Activated naive CD4-positive, alpha-beta T cell treated with anti-CD3 and anti-CD28 coated beads for 36 hours (primary cell): Measurements from ENCODE around the gene ZNF184. TPM values are rescaled to one million over a fixed set of nuclear protein-coding genes. Genes with fewer than 3 reads are reported as not detected.
"Not testable (repeated sequence)": the region's sequence is repeated elsewhere in the genome, so short reads cannot be mapped to it uniquely, and the experiment has no call there.

Experiments used
- CTCF ChIA-PET: fragments of 350-600 bp; sonication (Branson Sonifier 250); formaldehyde crosslinking; loops from one replicate; lab custom pipeline; 2021; ENCODE audit warnings: antibody characterized with exemption; lab: Charles Lee
- DNase-seq: peaks from one replicate; pipeline ENCODE4 v3.0.0-alpha.2; 2020
- H3K27ac Mint-ChIP-seq: one replicate; pipeline ENCODE4 v1.8.0; 2021; ENCODE audit warnings: mild to moderate bottlenecking, mixed read lengths
- H3K27me3 Mint-ChIP-seq: one replicate; pipeline ENCODE4 v1.8.0; 2021; ENCODE audit warnings: low read depth, mixed read lengths
- H3K36me3 Mint-ChIP-seq: one replicate; pipeline ENCODE4 v1.8.0; 2021; ENCODE audit warnings: low read depth, mixed read lengths
- H3K4me1 Mint-ChIP-seq: one replicate; pipeline ENCODE4 v1.8.0; 2021; ENCODE audit warnings: low read depth, mixed read lengths
- H3K4me3 Mint-ChIP-seq: one replicate; pipeline ENCODE4 v1.8.0; 2021; ENCODE audit warnings: mild to moderate bottlenecking, moderate library complexity, mixed read lengths
- H3K9me3 Mint-ChIP-seq: one replicate; pipeline ENCODE4 v1.8.0; 2021; ENCODE audit warnings: mixed read lengths
- intact Hi-C: fragments of 100-400 bp; cut with micrococcal nuclease; formaldehyde crosslinking; loops from one replicate; pipeline ENCODE4 v1.15.1; 2023
- total RNA-seq, 2 experiments: library from RNA; stranded (reverse); gene quantifications; one replicate each; pipeline ENCODE4 v1.2.3, GENCODE V29; 2021

The ZNF184 gene
- total RNA-seq, 2 experiments from 2014 or later, result 13.0 to 14.3 TPM

DNA sequence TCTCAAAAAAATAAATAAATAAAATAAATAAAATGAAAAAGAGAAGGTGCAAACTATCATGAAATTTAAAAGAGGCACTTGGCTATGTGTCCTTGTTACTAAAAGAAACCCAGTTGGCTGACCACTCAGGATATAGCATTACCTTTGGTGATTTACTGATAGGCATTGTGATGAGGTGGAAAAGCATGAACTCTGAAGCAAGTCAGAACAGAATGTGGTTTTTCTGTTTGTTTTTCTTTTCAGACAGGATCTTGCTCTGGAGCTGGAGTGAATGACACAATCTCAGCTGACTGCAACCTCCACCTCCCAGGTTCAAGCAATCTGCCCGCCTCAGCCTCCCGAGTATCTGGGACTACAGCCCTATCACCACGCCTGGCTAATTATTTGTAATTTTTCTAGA, 31.9 kb downstream of the ZNF184 start:
- no peak overlapping the region for H3K27ac Mint-ChIP-seq
- intact Hi-C loops, result no loop called here
- CTCF ChIA-PET, result no interaction called here
- H3K9me3 Mint-ChIP-seq, result peaks cover 15% of the 10 kb centered on the region
- H3K27me3 Mint-ChIP-seq, result peaks cover under 1% of the 10 kb centered on the region
- H3K4me3 Mint-ChIP-seq, result no peak overlapping the region
- DNase-seq, result no peak
- peaks cover 11% of the 10 kb centered on the region for H3K36me3 Mint-ChIP-seq
- H3K4me1 Mint-ChIP-seq, result no peaks in the 10 kb centered on the region

DNA sequence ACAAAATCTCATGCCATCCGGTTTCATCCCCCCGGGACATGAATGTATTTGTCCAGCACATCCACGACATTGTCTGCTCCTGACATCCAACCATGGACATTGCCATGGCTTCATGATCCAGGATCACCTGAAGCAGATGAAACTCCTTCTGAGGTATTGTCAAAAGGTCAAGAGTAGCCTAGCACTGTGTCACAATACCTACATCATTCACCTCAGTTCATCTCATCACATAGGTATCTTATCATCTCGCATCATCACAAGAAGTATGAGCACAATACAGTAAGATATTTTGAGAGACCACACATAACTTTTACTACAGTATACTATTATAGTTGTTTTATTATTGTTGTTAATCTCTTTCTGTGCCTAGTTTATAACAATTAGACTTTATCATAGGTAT, 33.5 kb downstream of the ZNF184 start:
- Mint-ChIP-seq H3K4me3 (no peak overlapping the region), H3K4me1 (no peaks in the 10 kb centered on the region), H3K9me3 (peaks cover 14% of the 10 kb centered on the region), H3K27ac (no peak overlapping the region), H3K36me3 (peaks cover 6% of the 10 kb centered on the region), H3K27me3 (peaks cover 9% of the 10 kb centered on the region)
- DNase-seq, result no peak
- intact Hi-C loops, result no loop called here
- CTCF ChIA-PET, result no interaction called here

- intact Hi-C loops, result no loop called here
- DNase-seq, result no peak
- Mint-ChIP-seq H3K27ac (no peak overlapping the region), H3K27me3 (peaks cover 15% of the 10 kb centered on the region), H3K36me3 (no peaks in the 10 kb centered on the region), H3K4me3 (no peak overlapping the region), H3K9me3 (peaks cover 14% of the 10 kb centered on the region), H3K4me1 (no peaks in the 10 kb centered on the region)
- CTCF ChIA-PET, result no interaction called here
These were observed 39.2 kb downstream of the ZNF184 start for GRCh38 chr6:27433714-27434113.

DNA sequence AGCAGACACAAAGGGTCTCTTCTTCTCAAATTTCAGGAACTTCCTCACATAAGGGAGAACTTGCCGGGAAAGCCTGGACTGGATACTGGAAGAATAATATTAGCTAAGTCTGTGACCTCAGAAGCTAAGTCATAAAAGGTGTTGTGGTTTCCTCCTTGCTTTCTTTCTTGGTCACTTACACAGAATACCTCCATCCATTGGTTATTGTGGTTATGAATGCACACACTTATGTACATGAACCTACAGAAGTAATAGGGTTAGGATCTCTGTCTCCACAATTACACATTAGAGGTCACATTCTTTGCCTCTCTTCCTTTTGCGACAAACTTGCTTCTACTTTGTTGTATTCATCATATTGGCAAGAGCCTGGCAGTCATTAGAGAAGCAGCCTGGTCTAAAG, 43.9 kb downstream of the ZNF184 start:
- Mint-ChIP-seq H3K4me1 (no peaks in the 10 kb centered on the region), H3K36me3 (no peaks in the 10 kb centered on the region), H3K4me3 (no peak overlapping the region), H3K27me3 (peaks cover 6% of the 10 kb centered on the region), H3K27ac (no peak overlapping the region), H3K9me3 (peaks cover 5% of the 10 kb centered on the region)
- CTCF ChIA-PET, result no interaction called here
- intact Hi-C loops, result no loop called here
- no peak for DNase-seq

- intact Hi-C loops, result no loop called here
- H3K9me3 Mint-ChIP-seq, result peaks cover 3% of the 10 kb centered on the region
- H3K36me3 Mint-ChIP-seq, result no peaks in the 10 kb centered on the region
- no peak overlapping the region for H3K27ac Mint-ChIP-seq
- no peaks in the 10 kb centered on the region for H3K4me1 Mint-ChIP-seq
- no peak overlapping the region for H3K4me3 Mint-ChIP-seq
- DNase-seq, result no peak
- H3K27me3 Mint-ChIP-seq, result peaks cover 6% of the 10 kb centered on the region
- CTCF ChIA-PET, result no interaction called here
These were observed 44.4 kb downstream of the ZNF184 start for GRCh38 chr6:27428502-27428901.

DNA sequence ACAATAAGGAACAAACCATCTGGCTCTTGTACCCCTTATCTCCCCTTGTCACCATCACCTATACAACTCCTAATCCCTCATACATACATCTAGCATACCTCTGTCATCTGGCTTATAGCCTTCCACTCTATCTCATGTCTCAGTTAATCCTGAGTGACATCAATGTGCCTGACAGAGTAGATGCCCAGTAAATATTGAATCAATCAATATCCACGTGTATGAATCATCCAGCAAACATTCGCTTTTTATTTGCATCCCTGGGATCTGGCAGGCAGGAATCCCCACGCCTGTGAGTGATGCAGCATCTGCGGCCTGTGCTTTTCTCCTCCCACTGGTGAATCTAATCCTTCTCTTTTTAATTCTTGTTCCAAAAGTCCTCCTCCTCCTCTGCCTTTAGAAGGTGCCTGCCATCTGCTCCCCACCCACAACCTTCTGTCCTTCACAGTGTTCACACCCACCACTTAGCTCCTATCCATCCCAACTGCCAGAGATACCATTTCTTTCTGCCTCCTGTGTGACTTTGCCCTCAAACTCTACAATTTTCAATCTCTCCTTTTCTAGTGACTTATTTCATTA, 46.8 kb downstream of the ZNF184 start:
- H3K4me3 Mint-ChIP-seq, result no peak overlapping the region
- CTCF ChIA-PET, result interaction anchor here (1.1 kb wide), 1 partner anchor 80 kb away, joined by 3 read pairs; no protein-coding TSS in a partner anchor

DNA sequence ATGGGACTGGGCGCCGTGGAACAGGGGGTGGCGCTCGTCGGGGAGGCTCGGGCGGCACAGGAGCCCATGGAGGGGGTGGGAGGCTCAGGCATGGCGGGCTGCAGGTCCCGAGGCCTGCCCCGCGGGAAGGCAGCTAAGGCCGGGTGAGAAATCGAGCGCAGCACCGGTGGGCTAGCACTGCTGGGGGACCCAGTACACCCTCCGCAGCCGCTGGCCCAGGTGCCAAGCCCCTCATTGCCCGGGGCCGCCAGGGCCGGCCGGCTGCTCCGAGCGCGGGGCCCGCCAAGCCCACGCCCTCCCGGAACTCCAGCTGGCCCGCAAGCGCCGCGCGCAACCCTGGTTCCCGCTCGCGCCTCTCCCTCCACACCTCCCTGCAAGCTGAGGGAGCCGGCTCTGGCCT, 48.1 kb downstream of the ZNF184 start:
- H3K4me3 Mint-ChIP-seq, H3K36me3 Mint-ChIP-seq, H3K4me1 Mint-ChIP-seq, H3K27ac Mint-ChIP-seq, intact Hi-C loops, DNase-seq, CTCF ChIA-PET, H3K9me3 Mint-ChIP-seq: not testable (repeated sequence)
- H3K27me3 Mint-ChIP-seq, result peaks cover 13% of the 10 kb centered on the region

More for the DNA sequence above, 46.8 kb downstream of the ZNF184 start:
- no peak for DNase-seq
- peaks cover 11% of the 10 kb centered on the region for H3K27me3 Mint-ChIP-seq
- H3K9me3 Mint-ChIP-seq, result no peaks in the 10 kb centered on the region
- no peak overlapping the region for H3K27ac Mint-ChIP-seq
- intact Hi-C loops, result no loop called here
- H3K4me1 Mint-ChIP-seq, result no peaks in the 10 kb centered on the region
- H3K36me3 Mint-ChIP-seq, result no peaks in the 10 kb centered on the region

- DNase-seq, result no peak
- H3K27me3 Mint-ChIP-seq, result peaks cover 16% of the 10 kb centered on the region
- H3K36me3 Mint-ChIP-seq, result no peaks in the 10 kb centered on the region
- H3K4me3 Mint-ChIP-seq, result no peak overlapping the region
- H3K27ac Mint-ChIP-seq, result no peak overlapping the region
- CTCF ChIA-PET, result no interaction called here
- intact Hi-C loops, result no loop called here
- H3K9me3 Mint-ChIP-seq, result no peaks in the 10 kb centered on the region
- H3K4me1 Mint-ChIP-seq, result no peaks in the 10 kb centered on the region
These were observed 50.1 kb downstream of the ZNF184 start for GRCh38 chr6:27422651-27423332.

GRCh38 chr6:27419363-27419762, 53.5 kb downstream of the ZNF184 start:
- Mint-ChIP-seq H3K9me3 (no peaks in the 10 kb centered on the region), H3K27ac (no peak overlapping the region), H3K27me3 (peaks cover 20% of the 10 kb centered on the region), H3K4me1 (no peaks in the 10 kb centered on the region), H3K36me3 (no peaks in the 10 kb centered on the region), H3K4me3 (no peak overlapping the region)
- CTCF ChIA-PET, result no interaction called here
- intact Hi-C loops, result no loop called here
- no peak for DNase-seq

DNA sequence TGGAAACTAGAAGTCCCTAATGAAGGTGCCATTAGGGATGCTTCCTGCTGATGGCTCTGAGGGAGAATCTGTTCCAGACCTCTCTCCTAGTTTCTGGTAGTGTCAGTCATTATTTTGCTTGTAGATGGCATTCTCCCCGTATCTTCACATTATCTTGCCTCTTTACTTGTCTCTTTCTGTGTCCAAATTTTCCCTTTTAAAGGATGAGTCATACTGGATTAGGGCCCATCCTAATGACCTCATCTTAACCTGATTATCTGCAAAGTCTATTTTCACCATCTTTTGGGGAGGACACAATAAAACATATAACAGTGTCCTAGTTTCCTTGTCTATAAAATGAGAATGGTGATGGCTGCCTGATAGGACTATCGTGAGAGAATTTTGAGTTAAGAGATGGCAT, 57.0 kb downstream of the ZNF184 start:
- Mint-ChIP-seq H3K4me1 (no peaks in the 10 kb centered on the region), H3K36me3 (no peaks in the 10 kb centered on the region), H3K9me3 (no peaks in the 10 kb centered on the region), H3K4me3 (no peak overlapping the region), H3K27me3 (peaks cover 11% of the 10 kb centered on the region), H3K27ac (no peak overlapping the region)
- CTCF ChIA-PET, result no interaction called here
- intact Hi-C loops, result no loop called here
- DNase-seq, result no peak

DNA sequence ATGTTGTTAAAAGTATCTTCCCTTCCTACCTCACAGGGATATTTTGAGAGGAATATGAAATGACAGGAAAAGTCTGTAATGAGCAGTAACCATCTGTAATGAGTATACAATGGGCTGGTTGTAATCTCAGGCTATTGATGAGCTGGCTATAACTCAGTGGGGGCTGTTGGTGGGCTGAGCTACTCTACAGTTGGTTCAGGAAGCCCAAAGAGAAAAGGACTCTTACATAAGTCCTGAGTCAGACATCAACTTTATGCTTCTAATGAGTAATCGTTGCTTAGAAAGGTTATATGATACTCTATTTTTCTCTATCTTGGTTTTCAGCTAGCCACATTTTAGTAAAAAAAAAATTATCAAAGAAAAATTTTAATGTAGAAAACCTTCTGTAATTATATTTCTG, 57.9 kb downstream of the ZNF184 start:
- intact Hi-C loops, result no loop called here
- CTCF ChIA-PET, result no interaction called here

GRCh38 chr6:27414300-27414699, 58.6 kb downstream of the ZNF184 start:
- CTCF ChIA-PET, result no interaction called here
- DNase-seq, result no peak
- Mint-ChIP-seq H3K9me3 (no peaks in the 10 kb centered on the region), H3K36me3 (no peaks in the 10 kb centered on the region), H3K4me1 (no peaks in the 10 kb centered on the region), H3K27ac (no peak overlapping the region), H3K4me3 (no peak overlapping the region), H3K27me3 (peaks cover 4% of the 10 kb centered on the region)
- intact Hi-C loops, result no loop called here

More for the DNA sequence above, 57.9 kb downstream of the ZNF184 start:
- no peak for DNase-seq
- Mint-ChIP-seq H3K27ac (no peak overlapping the region), H3K36me3 (no peaks in the 10 kb centered on the region), H3K4me3 (no peak overlapping the region), H3K27me3 (peaks cover 8% of the 10 kb centered on the region), H3K4me1 (no peaks in the 10 kb centered on the region), H3K9me3 (no peaks in the 10 kb centered on the region)

DNA sequence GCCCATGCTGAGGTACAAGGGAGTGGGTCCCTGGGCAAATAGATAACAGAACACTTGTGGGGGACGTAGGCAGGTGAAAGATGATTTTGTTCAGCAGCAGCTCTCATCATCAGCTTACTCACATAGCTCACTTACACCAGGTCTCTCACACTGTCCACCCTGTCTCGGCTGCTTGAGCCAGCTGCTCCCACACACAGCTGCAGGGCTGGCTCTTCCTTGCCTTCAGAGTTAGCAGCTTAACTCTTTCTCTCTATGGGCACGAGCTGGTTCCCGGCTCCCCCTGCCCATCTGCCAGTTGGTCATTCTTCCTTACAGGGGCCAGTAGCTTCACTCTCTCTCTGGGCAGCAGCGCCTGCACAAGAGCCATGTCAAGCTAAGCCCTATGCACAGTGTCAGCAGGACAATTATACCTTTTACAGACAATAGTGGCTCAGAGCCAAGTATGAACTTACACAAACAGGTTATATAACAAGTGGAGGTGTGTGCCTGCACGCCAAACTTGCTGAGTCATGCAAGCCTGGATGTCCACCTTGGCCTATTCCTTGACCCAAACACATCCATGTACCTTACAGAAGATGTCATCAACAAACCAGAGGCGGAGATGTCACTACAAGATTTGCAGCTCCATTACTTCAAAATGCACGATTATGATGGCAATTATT, 65.6 kb downstream of the ZNF184 start:
- DNase-seq, result no peak
- intact Hi-C loops, result no loop called here
- Mint-ChIP-seq H3K4me1 (no peaks in the 10 kb centered on the region), H3K27ac (no peak overlapping the region), H3K27me3 (no peaks in the 10 kb centered on the region), H3K4me3 (no peak overlapping the region), H3K36me3 (peaks cover 12% of the 10 kb centered on the region), H3K9me3 (peaks cover 15% of the 10 kb centered on the region)
- CTCF ChIA-PET, result no interaction called here
